Measurements from ENCODE around the gene NCKAP5L. TPM values are rescaled to one million over a fixed set of nuclear protein-coding genes. Genes with fewer than 3 reads are reported as not detected.
A peak's percentile ranks its signal among the peaks of the same experiment; 100 is the strongest.
"Not testable (repeated sequence)": the region's sequence is repeated elsewhere in the genome, so short reads cannot be mapped to it uniquely, and the experiment has no call there.

The NCKAP5L gene, protein sequence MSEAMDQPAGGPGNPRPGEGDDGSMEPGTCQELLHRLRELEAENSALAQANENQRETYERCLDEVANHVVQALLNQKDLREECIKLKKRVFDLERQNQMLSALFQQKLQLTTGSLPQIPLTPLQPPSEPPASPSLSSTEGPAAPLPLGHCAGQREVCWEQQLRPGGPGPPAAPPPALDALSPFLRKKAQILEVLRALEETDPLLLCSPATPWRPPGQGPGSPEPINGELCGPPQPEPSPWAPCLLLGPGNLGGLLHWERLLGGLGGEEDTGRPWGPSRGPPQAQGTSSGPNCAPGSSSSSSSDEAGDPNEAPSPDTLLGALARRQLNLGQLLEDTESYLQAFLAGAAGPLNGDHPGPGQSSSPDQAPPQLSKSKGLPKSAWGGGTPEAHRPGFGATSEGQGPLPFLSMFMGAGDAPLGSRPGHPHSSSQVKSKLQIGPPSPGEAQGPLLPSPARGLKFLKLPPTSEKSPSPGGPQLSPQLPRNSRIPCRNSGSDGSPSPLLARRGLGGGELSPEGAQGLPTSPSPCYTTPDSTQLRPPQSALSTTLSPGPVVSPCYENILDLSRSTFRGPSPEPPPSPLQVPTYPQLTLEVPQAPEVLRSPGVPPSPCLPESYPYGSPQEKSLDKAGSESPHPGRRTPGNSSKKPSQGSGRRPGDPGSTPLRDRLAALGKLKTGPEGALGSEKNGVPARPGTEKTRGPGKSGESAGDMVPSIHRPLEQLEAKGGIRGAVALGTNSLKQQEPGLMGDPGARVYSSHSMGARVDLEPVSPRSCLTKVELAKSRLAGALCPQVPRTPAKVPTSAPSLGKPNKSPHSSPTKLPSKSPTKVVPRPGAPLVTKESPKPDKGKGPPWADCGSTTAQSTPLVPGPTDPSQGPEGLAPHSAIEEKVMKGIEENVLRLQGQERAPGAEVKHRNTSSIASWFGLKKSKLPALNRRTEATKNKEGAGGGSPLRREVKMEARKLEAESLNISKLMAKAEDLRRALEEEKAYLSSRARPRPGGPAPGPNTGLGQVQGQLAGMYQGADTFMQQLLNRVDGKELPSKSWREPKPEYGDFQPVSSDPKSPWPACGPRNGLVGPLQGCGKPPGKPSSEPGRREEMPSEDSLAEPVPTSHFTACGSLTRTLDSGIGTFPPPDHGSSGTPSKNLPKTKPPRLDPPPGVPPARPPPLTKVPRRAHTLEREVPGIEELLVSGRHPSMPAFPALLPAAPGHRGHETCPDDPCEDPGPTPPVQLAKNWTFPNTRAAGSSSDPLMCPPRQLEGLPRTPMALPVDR (N-terminal part only)
- total RNA-seq: 3.8 TPM in 2 replicates

DNA sequence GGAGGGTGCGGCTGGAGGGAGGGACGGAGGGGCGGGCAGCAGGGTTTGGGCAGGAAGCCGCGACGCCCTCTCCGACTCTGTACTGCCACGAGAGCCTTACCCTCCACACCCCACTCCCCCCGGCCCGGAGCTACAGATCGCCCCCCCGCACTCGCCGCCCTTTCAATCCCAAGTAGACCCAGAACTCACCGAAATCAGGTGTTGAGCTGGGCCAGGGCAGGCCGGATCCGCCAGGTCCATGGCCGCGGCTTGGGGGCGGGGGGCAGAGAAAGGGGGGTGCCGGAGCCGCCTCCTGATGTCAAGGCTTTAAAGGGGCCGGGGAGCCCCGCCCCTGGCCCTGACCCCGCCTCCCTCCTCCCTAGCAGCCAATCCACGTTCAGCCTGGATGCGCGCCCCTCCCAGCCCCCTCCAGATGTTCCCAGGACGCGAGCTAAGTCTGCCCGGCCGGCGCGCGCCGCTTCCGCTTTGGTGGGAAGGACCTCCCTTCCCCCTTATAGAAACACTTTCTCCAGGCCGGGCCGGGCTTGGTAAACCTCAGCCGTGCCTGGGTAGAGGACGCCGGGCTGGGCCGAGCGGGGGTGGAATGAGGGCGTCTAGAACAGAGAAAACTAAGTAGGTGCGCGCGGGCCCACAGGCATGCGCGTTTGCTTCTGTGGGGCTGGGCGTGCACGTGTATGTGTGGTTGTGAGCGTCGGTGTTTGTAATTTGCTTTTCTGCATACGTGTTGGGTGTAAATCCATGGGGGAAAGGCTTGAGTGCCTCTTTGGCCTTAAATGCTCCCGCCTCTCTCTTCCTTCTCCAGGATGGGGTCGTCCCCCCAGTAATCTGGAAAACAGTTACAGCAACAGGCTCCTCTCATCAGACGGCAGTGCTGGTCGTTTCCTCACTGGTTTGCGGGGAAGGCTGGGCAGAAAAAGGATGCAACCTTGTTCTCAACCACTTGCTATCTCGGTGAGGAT is at the start of gene NCKAP5L:
TSS of gene NCKAP5L (minus strand) at position 281 of the 959 bp plus-strand sequence. CDS start 24,369 bp downstream, outside the sequence.
- intact Hi-C loops (cut with micrococcal nuclease): loop anchor here (1.0 to 2.0 kb wide), 5 partner anchors 14 to 640 kb away; partner anchors contain the start of genes PRPF40B, TMBIM6 and TUBA1A
- Mint-ChIP-seq H3K27ac (peak within 1 kb of the TSS; percentile 91), H3K27me3 (ENCODE audit: insufficient read depth) (peaks cover 24% of the 10 kb centered on the region), H3K4me3 (peak within 1 kb of the TSS; percentile 96), H3K4me1 (ENCODE audit: low read depth) (peaks cover 28% of the 10 kb centered on the region), H3K9me3 (no peaks in the 10 kb centered on the region), H3K36me3 (ENCODE audit: low read depth) (no peaks in the 10 kb centered on the region)
- DNase-seq (ENCODE audit: low spot score): peak; percentile 86

DNA sequence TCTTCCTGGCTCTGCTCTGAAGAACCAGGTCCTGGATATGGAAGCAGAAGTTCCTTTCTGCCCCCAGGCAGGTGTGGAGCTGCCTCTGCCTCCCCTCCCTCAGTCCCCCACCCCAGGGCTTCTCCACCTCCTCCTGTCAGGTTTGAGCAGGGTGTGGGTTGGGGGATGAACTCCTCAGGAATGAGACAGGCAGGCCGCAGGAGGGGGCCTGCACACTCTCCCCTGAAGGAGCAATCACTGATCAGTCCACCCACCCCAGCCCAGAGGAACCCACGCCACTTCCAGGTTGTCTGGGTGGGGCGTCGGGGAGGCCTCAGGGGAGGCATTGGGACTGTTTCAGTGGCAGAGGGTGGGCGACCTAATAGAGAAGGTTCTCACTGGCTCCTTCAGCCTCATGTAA is 48.9 kb upstream of the NCKAP5L start:
- peaks cover 6% of the 10 kb centered on the region for H3K27me3 Mint-ChIP-seq (ENCODE audit: insufficient read depth)
- H3K27ac Mint-ChIP-seq: no peak overlapping the region
- H3K4me3 Mint-ChIP-seq: no peak overlapping the region
- intact Hi-C loops (cut with micrococcal nuclease): no loop called here
- peaks cover 32% of the 10 kb centered on the region for H3K9me3 Mint-ChIP-seq
- no peaks in the 10 kb centered on the region for H3K36me3 Mint-ChIP-seq (ENCODE audit: low read depth)
- no peaks in the 10 kb centered on the region for H3K4me1 Mint-ChIP-seq (ENCODE audit: low read depth)
- no peak for DNase-seq (ENCODE audit: low spot score)

DNA sequence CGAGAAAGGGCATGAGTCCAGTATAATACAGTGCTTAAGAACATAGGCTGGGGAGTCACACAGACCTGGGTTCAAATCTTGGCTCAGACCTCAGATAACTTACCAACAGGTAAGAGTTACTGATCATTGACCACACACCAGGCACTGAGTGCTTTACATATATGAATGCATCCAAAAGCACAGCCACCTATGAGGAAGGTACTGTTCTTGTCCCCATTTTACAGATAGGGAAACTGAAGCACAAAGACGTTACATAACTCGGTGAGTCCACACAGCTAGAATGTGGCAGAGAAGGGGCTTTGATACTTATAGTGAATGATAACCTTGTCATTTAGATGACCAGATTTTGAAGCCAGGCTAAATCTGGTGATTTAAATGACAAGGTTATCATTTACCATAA is 47.9 kb upstream of the NCKAP5L start:
- Mint-ChIP-seq H3K27ac (no peak overlapping the region), H3K27me3 (ENCODE audit: insufficient read depth) (peaks cover 6% of the 10 kb centered on the region), H3K9me3 (peaks cover 32% of the 10 kb centered on the region), H3K4me1 (ENCODE audit: low read depth) (no peaks in the 10 kb centered on the region), H3K36me3 (ENCODE audit: low read depth) (no peaks in the 10 kb centered on the region), H3K4me3 (no peak overlapping the region)
- intact Hi-C loops (cut with micrococcal nuclease): no loop called here
- DNase-seq (ENCODE audit: low spot score): no peak

DNA sequence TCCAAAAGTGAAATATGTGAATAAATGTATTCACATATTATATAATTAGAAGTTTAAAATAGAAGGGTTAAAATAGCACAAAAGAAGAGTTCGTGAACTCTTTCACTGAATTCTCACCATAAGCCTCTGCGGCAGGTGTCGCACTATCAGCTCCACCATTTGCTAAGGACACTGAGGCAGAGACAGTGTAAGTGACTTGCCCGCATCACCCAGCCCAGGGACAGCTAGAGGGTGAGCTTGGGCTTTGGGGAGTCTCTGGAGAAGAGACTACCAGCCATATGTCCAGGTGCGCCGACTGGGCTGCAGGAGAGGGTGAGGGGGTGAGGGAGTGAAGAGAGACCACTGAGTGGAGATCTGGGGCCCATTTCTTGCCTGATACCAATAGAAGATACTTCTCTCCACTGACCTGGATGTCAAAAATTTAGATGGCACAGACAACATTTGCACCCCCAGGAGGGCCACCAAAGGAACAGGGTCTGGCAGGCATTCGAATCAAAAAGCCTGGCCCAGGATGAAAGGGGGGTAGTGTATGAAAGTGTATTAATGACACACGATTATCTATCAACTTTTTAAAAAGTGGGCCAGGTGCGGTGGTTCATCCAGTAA is 47.0 kb upstream of the NCKAP5L start:
- Mint-ChIP-seq H3K9me3 (peaks cover 26% of the 10 kb centered on the region), H3K36me3 (ENCODE audit: low read depth) (no peaks in the 10 kb centered on the region), H3K4me1 (ENCODE audit: low read depth) (no peaks in the 10 kb centered on the region), H3K4me3 (no peak overlapping the region), H3K27me3 (ENCODE audit: insufficient read depth) (peaks cover 6% of the 10 kb centered on the region), H3K27ac (no peak overlapping the region)
- no peak for DNase-seq (ENCODE audit: low spot score)
- intact Hi-C loops (cut with micrococcal nuclease): no loop called here

DNA sequence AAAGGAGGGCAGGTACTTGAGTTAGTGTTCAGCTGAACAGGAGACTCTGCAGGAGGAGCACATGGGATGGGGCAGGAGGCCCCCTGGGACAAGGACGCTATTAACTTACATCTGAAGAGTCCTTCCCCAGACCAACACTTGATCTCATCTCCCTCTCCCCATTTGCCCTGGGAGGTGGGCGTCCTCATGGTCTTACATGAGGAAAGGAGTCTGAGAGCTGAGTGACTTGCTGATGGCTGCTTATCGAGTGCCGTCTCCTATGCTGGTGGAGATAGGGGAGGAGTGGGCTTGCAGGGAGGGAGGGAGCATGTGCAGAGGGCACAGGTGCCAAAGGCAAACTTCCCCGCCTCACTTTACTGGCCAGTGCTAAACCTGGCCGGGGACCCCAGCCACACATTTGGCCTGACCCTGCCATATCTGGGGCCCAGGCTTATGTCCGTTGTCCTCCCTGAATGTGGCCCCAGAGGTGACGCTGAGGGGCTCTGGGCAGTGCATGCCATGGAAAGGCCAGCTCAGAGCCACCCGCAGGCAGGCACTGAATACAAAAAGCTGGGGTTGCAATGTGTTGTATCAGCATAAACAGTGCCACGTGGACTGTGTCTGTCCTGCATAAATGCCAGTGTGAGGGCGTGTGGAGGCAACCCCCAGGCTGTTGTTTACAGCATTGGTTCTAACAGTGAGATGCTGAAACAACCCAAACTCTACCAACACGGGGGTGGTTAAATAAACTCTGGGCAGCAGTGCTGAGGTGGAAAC is 46.1 kb upstream of the NCKAP5L start:
- H3K27me3 Mint-ChIP-seq (ENCODE audit: insufficient read depth): peaks cover 6% of the 10 kb centered on the region
- no peaks in the 10 kb centered on the region for H3K4me1 Mint-ChIP-seq (ENCODE audit: low read depth)
- no peaks in the 10 kb centered on the region for H3K36me3 Mint-ChIP-seq (ENCODE audit: low read depth)
- H3K27ac Mint-ChIP-seq: no peak overlapping the region
- no peak for DNase-seq (ENCODE audit: low spot score)
- peaks cover 17% of the 10 kb centered on the region for H3K9me3 Mint-ChIP-seq
- no peak overlapping the region for H3K4me3 Mint-ChIP-seq
- intact Hi-C loops (cut with micrococcal nuclease): no loop called here

DNA sequence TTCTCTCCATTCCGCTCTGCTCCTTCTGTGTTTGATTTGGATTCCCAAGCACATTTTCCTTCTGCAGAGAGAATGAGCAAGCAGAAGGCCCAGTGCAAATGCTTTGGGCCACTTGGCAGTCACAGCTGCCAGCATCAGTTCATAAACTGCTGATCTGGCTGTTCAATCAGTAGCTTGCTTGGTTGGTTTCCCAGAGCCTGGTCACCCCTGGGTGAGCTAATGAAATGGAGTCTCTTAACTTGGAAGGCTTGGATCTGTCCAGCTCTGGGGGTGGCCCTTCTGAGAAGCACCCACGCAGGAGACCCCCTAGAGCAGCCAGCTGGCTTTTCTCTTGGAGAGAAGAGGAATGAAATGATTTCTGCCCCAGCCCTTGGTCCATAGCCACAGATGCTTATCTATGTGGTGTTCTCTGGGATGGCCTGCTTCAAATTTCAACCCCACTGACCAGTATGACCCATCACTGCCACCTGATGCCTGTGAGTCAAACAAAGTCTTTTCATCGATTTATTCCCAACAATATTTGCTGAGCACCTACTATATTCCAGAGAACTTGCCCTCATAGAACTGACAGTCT is 45.2 kb upstream of the NCKAP5L start:
- intact Hi-C loops (cut with micrococcal nuclease): no loop called here
- no peak for DNase-seq (ENCODE audit: low spot score)
- H3K27me3 Mint-ChIP-seq (ENCODE audit: insufficient read depth): peaks cover 6% of the 10 kb centered on the region
- no peaks in the 10 kb centered on the region for H3K36me3 Mint-ChIP-seq (ENCODE audit: low read depth)
- peaks cover 9% of the 10 kb centered on the region for H3K9me3 Mint-ChIP-seq
- H3K4me3 Mint-ChIP-seq: no peak overlapping the region
- H3K27ac Mint-ChIP-seq: no peak overlapping the region
- H3K4me1 Mint-ChIP-seq (ENCODE audit: low read depth): no peaks in the 10 kb centered on the region

DNA sequence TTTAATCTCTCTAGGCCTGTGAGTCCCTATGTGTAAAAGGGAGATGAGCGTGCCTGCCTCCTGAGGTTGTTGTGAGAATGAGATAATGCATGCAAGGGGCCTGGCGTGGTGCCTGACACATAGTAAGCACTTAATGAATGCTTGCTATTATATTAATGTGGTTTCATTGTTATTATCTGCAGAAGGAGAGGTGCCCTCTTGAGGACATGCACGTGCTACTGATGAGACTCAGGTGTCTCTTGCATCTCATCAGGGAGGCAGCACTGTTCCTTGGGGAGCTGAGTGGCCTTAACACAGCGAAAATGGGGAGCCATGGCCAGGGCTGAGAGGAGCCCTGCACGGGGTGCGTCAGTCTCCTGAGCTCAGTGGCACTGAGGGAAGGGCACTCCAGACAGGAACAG is 44.6 kb upstream of the NCKAP5L start:
- Mint-ChIP-seq H3K4me3 (no peak overlapping the region), H3K4me1 (ENCODE audit: low read depth) (no peaks in the 10 kb centered on the region)

DNA sequence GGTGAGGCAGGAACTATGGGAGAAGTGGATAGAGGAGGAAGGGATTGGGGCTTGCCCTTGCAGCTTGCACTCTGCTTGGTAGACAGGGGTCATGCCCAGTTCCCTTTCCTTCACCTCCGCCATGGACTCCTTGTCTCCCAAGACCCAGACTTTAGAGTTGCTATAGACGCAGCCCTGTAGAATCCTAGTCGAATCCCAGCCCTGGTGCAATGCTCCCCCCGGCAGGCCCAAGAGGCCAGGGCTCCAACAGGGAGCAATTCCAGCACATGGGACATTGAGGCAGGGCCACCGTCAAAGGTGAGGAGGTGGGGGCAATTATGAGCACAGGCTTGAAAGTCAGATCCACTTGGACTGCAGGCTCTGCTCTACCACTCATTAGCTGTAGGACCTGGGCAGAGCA is 44.2 kb upstream of the NCKAP5L start:
- no peaks in the 10 kb centered on the region for H3K4me1 Mint-ChIP-seq (ENCODE audit: low read depth)
- no peaks in the 10 kb centered on the region for H3K9me3 Mint-ChIP-seq
- no peak overlapping the region for H3K27ac Mint-ChIP-seq
- no peak for DNase-seq (ENCODE audit: low spot score)
- no peak overlapping the region for H3K4me3 Mint-ChIP-seq
- peaks cover 6% of the 10 kb centered on the region for H3K27me3 Mint-ChIP-seq (ENCODE audit: insufficient read depth)
- H3K36me3 Mint-ChIP-seq (ENCODE audit: low read depth): no peaks in the 10 kb centered on the region
- intact Hi-C loops (cut with micrococcal nuclease): no loop called here

More for the DNA sequence above, 44.6 kb upstream of the NCKAP5L start:
- Mint-ChIP-seq H3K27me3 (ENCODE audit: insufficient read depth) (peaks cover 6% of the 10 kb centered on the region), H3K36me3 (ENCODE audit: low read depth) (no peaks in the 10 kb centered on the region), H3K9me3 (peaks cover 2% of the 10 kb centered on the region), H3K27ac (no peak overlapping the region)
- DNase-seq (ENCODE audit: low spot score): no peak
- intact Hi-C loops (cut with micrococcal nuclease): no loop called here

DNA sequence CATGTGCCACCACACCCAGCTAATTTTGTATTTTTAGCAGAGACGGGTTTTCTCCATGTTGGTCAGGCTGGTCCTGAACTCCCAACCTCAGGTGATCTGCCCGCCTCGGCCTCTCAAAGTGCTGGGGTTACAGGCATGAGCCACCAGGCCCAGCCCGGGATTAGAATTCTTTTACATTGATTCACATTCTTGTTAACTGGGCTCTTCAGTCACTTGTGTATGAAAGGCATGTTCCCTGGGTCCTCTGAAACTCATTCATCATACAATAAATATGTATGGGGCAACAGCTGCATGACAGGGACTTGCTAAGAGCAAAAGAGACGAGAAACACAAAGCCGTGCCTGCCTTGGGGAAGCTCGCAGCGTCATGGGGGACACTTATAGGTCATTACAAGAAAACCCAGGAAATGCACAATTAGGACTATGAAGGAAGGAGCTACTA is 43.6 kb upstream of the NCKAP5L start:
- H3K9me3 Mint-ChIP-seq; H3K4me1 Mint-ChIP-seq (ENCODE audit: low read depth); H3K27me3 Mint-ChIP-seq (ENCODE audit: insufficient read depth); H3K4me3 Mint-ChIP-seq; H3K36me3 Mint-ChIP-seq (ENCODE audit: low read depth); DNase-seq (ENCODE audit: low spot score); intact Hi-C loops (cut with micrococcal nuclease); H3K27ac Mint-ChIP-seq: not testable (repeated sequence)

DNA sequence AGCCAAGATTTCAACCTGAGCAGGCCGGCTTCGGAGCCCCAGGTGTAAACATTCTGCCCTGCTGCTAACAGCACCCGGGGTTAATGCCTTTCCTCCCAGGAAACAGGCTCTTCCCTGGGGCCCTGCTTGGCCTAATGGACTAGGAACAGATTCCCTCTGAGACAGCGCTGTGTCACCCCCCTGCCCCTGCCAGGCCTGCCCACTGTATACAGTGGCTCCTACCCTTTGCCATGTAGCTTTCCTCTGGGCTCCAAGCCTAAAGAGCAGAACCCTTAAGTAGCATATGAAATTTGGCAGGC is 43.0 kb upstream of the NCKAP5L start:
- Mint-ChIP-seq H3K9me3 (no peaks in the 10 kb centered on the region), H3K27me3 (ENCODE audit: insufficient read depth) (peaks cover 6% of the 10 kb centered on the region), H3K36me3 (ENCODE audit: low read depth) (no peaks in the 10 kb centered on the region), H3K27ac (no peak overlapping the region), H3K4me1 (ENCODE audit: low read depth) (no peaks in the 10 kb centered on the region), H3K4me3 (no peak overlapping the region)
- intact Hi-C loops (cut with micrococcal nuclease): no loop called here
- no peak for DNase-seq (ENCODE audit: low spot score)
